ENCODE measurements around the gene CEP170B.

The CEP170B gene

GRCh38 chr14:104845033-104845666, 19.9 kb upstream of the CEP170B start:
- Histone ChIP-seq H3K4me2 (ENCODE audit: low read length) (no peak overlapping the region), H3K27me3 (ENCODE audit: control insufficient read depth, low read length) (peaks cover 38% of the 10 kb centered on the region), H3F3A (ENCODE audit: control insufficient read depth, insufficient read depth) (no peaks in the 10 kb centered on the region), H3K4me1 (ENCODE audit: control insufficient read depth, low read length) (no peaks in the 10 kb centered on the region), H3K79me2 (ENCODE audit: control insufficient read depth, low read length) (no peaks in the 10 kb centered on the region), H3K9me3 (ENCODE audit: control insufficient read depth, insufficient read depth, low read length) (no peaks in the 10 kb centered on the region), H3K36me3 (ENCODE audit: control insufficient read depth, low read length) (no peaks in the 10 kb centered on the region), H3K4me3 (ENCODE audit: low read length) (no peak overlapping the region), H4K20me1 (ENCODE audit: control insufficient read depth, insufficient read depth, low read depth, low read length) (no peaks in the 10 kb centered on the region), H3K27ac (ENCODE audit: low read depth, low read length) (no peak overlapping the region), H3K9me2 (replicated peaks; ENCODE audit: control insufficient read depth, low read length) (no peaks in the 10 kb centered on the region)
- no peak for TF ChIP-seq CTCF (IDR thresholded peaks at IDR 0.05; ENCODE audit: low read depth, low read length, poor library complexity, severe bottlenecking)
- TF ChIP-seq EZH2phosphoT487 (IDR thresholded peaks at IDR 0.05; ENCODE audit: borderline replicate concordance, low read length): no peak

GRCh38 chr14:104845834-104846441, 19.1 kb upstream of the CEP170B start:
- Histone ChIP-seq H3K27me3 (ENCODE audit: control insufficient read depth, low read length) (peaks cover 38% of the 10 kb centered on the region), H3K4me3 (ENCODE audit: low read length) (no peak overlapping the region), H3F3A (ENCODE audit: control insufficient read depth, insufficient read depth) (no peaks in the 10 kb centered on the region), H4K20me1 (ENCODE audit: control insufficient read depth, insufficient read depth, low read depth, low read length) (no peaks in the 10 kb centered on the region), H3K4me2 (ENCODE audit: low read length) (no peak overlapping the region), H3K79me2 (ENCODE audit: control insufficient read depth, low read length) (no peaks in the 10 kb centered on the region), H3K4me1 (ENCODE audit: control insufficient read depth, low read length) (no peaks in the 10 kb centered on the region), H3K36me3 (ENCODE audit: control insufficient read depth, low read length) (no peaks in the 10 kb centered on the region), H3K9me2 (replicated peaks; ENCODE audit: control insufficient read depth, low read length) (no peaks in the 10 kb centered on the region), H3K27ac (ENCODE audit: low read depth, low read length) (no peak overlapping the region), H3K9me3 (ENCODE audit: control insufficient read depth, insufficient read depth, low read length) (no peaks in the 10 kb centered on the region)
- TF ChIP-seq EZH2phosphoT487 (IDR thresholded peaks at IDR 0.05; ENCODE audit: borderline replicate concordance, low read length) (no peak), CTCF (IDR thresholded peaks at IDR 0.05; ENCODE audit: low read depth, low read length, poor library complexity, severe bottlenecking) (no peak)

- H3K27ac ChIP-seq (ENCODE audit: low read depth, low read length): no peak overlapping the region
- no peaks in the 10 kb centered on the region for H3K27me3 ChIP-seq (ENCODE audit: control insufficient read depth, low read length)
- H4K20me1 ChIP-seq (ENCODE audit: control insufficient read depth, insufficient read depth, low read depth, low read length): no peaks in the 10 kb centered on the region
- H3K4me1 ChIP-seq (ENCODE audit: control insufficient read depth, low read length): no peaks in the 10 kb centered on the region
- H3K36me3 ChIP-seq (ENCODE audit: control insufficient read depth, low read length): no peaks in the 10 kb centered on the region
- no peak for TF ChIP-seq EZH2phosphoT487 (IDR thresholded peaks at IDR 0.05; ENCODE audit: borderline replicate concordance, low read length)
- TF ChIP-seq CTCF (IDR thresholded peaks at IDR 0.05; ENCODE audit: low read depth, low read length, poor library complexity, severe bottlenecking): no peak
- no peaks in the 10 kb centered on the region for H3K9me2 ChIP-seq (replicated peaks; ENCODE audit: control insufficient read depth, low read length)
- no peaks in the 10 kb centered on the region for H3K9me3 ChIP-seq (ENCODE audit: control insufficient read depth, insufficient read depth, low read length)
- no peaks in the 10 kb centered on the region for H3K79me2 ChIP-seq (ENCODE audit: control insufficient read depth, low read length)
- no peak overlapping the region for H3K4me2 ChIP-seq (ENCODE audit: low read length)
- H3F3A ChIP-seq (ENCODE audit: control insufficient read depth, insufficient read depth): no peaks in the 10 kb centered on the region
- no peak overlapping the region for H3K4me3 ChIP-seq (ENCODE audit: low read length)
Measured at GRCh38 chr14:104852280-104852663, 12.8 kb upstream of the CEP170B start.
